DOHH2 (cell line): ENCODE data around the gene CCDC171.

Experiments
- H3F3A ChIP-seq: fragments of 200-600 bp; sonication (generic), shearing (Covaris generic); 2 replicates; pipeline ENCODE4 v1.6.0; 2016; ENCODE audit warnings: antibody characterized with exemption, mild to moderate bottlenecking; ENCODE audit not compliant: control insufficient read depth, insufficient read depth
- H3K27ac ChIP-seq: fragments of 200-600 bp; sonication (generic); 2 replicates; pipeline ENCODE4 v1.5.1; 2014; ENCODE audit warnings: low read depth, mild to moderate bottlenecking, low read length, moderate library complexity
- H3K27me3 ChIP-seq: fragments of 200-600 bp; sonication (generic); 2 replicates; pipeline ENCODE4 v1.6.1; 2014; ENCODE audit warnings: mild to moderate bottlenecking, low read length, mixed read lengths; ENCODE audit not compliant: control insufficient read depth
- H3K36me3 ChIP-seq: fragments of 200-600 bp; sonication (generic); 2 replicates; pipeline ENCODE4 v1.6.1; 2014; ENCODE audit warnings: mild to moderate bottlenecking, low read length, moderate library complexity, mixed read lengths; ENCODE audit not compliant: control insufficient read depth
- H3K4me1 ChIP-seq: fragments of 200-600 bp; sonication (generic); 2 replicates; pipeline ENCODE4 v1.6.1; 2014; ENCODE audit warnings: mild to moderate bottlenecking, low read length, mixed read lengths; ENCODE audit not compliant: control insufficient read depth
- H3K4me2 ChIP-seq: fragments of 200-600 bp; sonication (generic); 2 replicates; pipeline ENCODE4 v1.6.0; 2014; ENCODE audit warnings: mild to moderate bottlenecking, low read length, moderate library complexity
- H3K4me3 ChIP-seq: fragments of 200-600 bp; sonication (generic); 2 replicates; pipeline ENCODE4 v1.5.1; 2014; ENCODE audit warnings: mild to moderate bottlenecking, low read length, mixed read lengths
- H3K79me2 ChIP-seq: fragments of 200-600 bp; sonication (generic); 2 replicates; pipeline ENCODE4 v1.6.1; 2014; ENCODE audit warnings: mild to moderate bottlenecking, low read length, mixed read lengths; ENCODE audit not compliant: control insufficient read depth
- H3K9me2 ChIP-seq: fragments of 200-600 bp; sonication (generic); replicated peaks from 2 replicates; pipeline ENCODE4 v1.6.1; 2014; ENCODE audit warnings: mild to moderate bottlenecking, low read length, mixed read lengths; ENCODE audit not compliant: control insufficient read depth
- H3K9me3 ChIP-seq: fragments of 200-600 bp; sonication (generic); 2 replicates; pipeline ENCODE4 v1.6.1; 2014; ENCODE audit warnings: antibody characterized with exemption, low read length, mixed read lengths; ENCODE audit not compliant: control insufficient read depth, insufficient read depth
- H4K20me1 ChIP-seq: fragments of 200-600 bp; sonication (generic); 2 replicates; pipeline ENCODE4 v1.6.0; 2014; ENCODE audit warnings: low read depth, mild to moderate bottlenecking, antibody characterized with exemption, low read length, moderate library complexity; ENCODE audit not compliant: control insufficient read depth, insufficient read depth
- CTCF ChIP-seq: fragments of 200-600 bp; sonication (generic); IDR thresholded peaks from one replicate; pipeline ENCODE4 v1.5.1; 2014; ENCODE audit warnings: antibody characterized with exemption, mild to moderate bottlenecking, low read depth, low read length; ENCODE audit not compliant: poor library complexity, severe bottlenecking
- EZH2phosphoT487 ChIP-seq: fragments of 200-600 bp; sonication (generic); IDR thresholded peaks from 2 replicates; pipeline ENCODE4 v1.6.1; 2017; ENCODE audit warnings: borderline replicate concordance, mild to moderate bottlenecking, antibody characterized with exemption, low read length, moderate library complexity, mixed read lengths

The CCDC171 gene

GRCh38 chr9:15882328-15882727, 329.5 kb downstream of the CCDC171 start:
- TF ChIP-seq CTCF (no peak), EZH2phosphoT487 (no peak)
- Histone ChIP-seq H3K27me3 (no peaks in the 10 kb centered on the region), H3K79me2 (no peaks in the 10 kb centered on the region), H3K4me1 (no peaks in the 10 kb centered on the region), H3K36me3 (no peaks in the 10 kb centered on the region), H3K9me3 (no peaks in the 10 kb centered on the region), H3K27ac (no peak overlapping the region), H3K4me3 (no peak overlapping the region), H4K20me1 (no peaks in the 10 kb centered on the region), H3F3A (no peaks in the 10 kb centered on the region), H3K9me2 (no peaks in the 10 kb centered on the region), H3K4me2 (no peak overlapping the region)

- no peak for TF ChIP-seq EZH2phosphoT487
- TF ChIP-seq CTCF: no peak
- H3K9me2 ChIP-seq: no peaks in the 10 kb centered on the region
- no peaks in the 10 kb centered on the region for H3K9me3 ChIP-seq
- H4K20me1 ChIP-seq: no peaks in the 10 kb centered on the region
- H3K79me2 ChIP-seq: no peaks in the 10 kb centered on the region
- H3K36me3 ChIP-seq: no peaks in the 10 kb centered on the region
- H3K4me1 ChIP-seq: no peaks in the 10 kb centered on the region
- no peak overlapping the region for H3K4me2 ChIP-seq
- no peaks in the 10 kb centered on the region for H3F3A ChIP-seq
- no peaks in the 10 kb centered on the region for H3K27me3 ChIP-seq
- H3K27ac ChIP-seq: no peak overlapping the region
- no peak overlapping the region for H3K4me3 ChIP-seq
These were observed 330.0 kb downstream of the CCDC171 start for GRCh38 chr9:15882883-15883282.

- Histone ChIP-seq H3K4me1 (no peaks in the 10 kb centered on the region), H3K9me3 (no peaks in the 10 kb centered on the region), H3F3A (no peaks in the 10 kb centered on the region), H3K9me2 (no peaks in the 10 kb centered on the region), H3K4me3 (no peak overlapping the region), H3K79me2 (no peaks in the 10 kb centered on the region), H3K27ac (no peak overlapping the region), H3K4me2 (no peak overlapping the region), H3K36me3 (no peaks in the 10 kb centered on the region), H4K20me1 (no peaks in the 10 kb centered on the region), H3K27me3 (no peaks in the 10 kb centered on the region)
- TF ChIP-seq CTCF (no peak), EZH2phosphoT487 (no peak)
These were observed 332.6 kb downstream of the CCDC171 start for GRCh38 chr9:15885464-15885863.

- no peak overlapping the region for H3K27ac ChIP-seq
- H3K9me3 ChIP-seq: no peaks in the 10 kb centered on the region
- no peak overlapping the region for H3K4me2 ChIP-seq
- no peaks in the 10 kb centered on the region for H3K4me1 ChIP-seq
- H3K79me2 ChIP-seq: no peaks in the 10 kb centered on the region
- H3K4me3 ChIP-seq: no peak overlapping the region
- no peaks in the 10 kb centered on the region for H3K36me3 ChIP-seq
- H4K20me1 ChIP-seq: no peaks in the 10 kb centered on the region
- no peaks in the 10 kb centered on the region for H3F3A ChIP-seq
- TF ChIP-seq CTCF: no peak
- no peak for TF ChIP-seq EZH2phosphoT487
- H3K9me2 ChIP-seq: no peaks in the 10 kb centered on the region
- H3K27me3 ChIP-seq: no peaks in the 10 kb centered on the region
These were observed 336.7 kb downstream of the CCDC171 start for GRCh38 chr9:15889555-15889954.
